COLO668 (cell line): ENCODE measurements around the gene CCDC47.
"Not testable (repeated sequence)": the region's sequence is repeated elsewhere in the genome, so short reads cannot be mapped to it uniquely, and the experiment has no call there.

Experiments
- DNase-seq: peaks from one replicate; lab custom pipeline; 2025; ENCODE audit not compliant: unreplicated experiment; lab: John Stamatoyannopoulos, UW

CCDC47 gene

GRCh38 chr17:63740464-63741142, 32.8 kb downstream of the CCDC47 start:
- DNase-seq: no peak

GRCh38 chr17:63735691-63736090, 37.7 kb downstream of the CCDC47 start:
- no peak for DNase-seq

GRCh38 chr17:63722403-63722802, 51.0 kb downstream of the CCDC47 start:
- DNase-seq: no peak

GRCh38 chr17:63720194-63720593, 53.2 kb downstream of the CCDC47 start:
- not testable (repeated sequence) for DNase-seq

GRCh38 chr17:63718988-63719387, 54.4 kb downstream of the CCDC47 start:
- DNase-seq: no peak

- DNase-seq: no peak
These were observed 57.0 kb downstream of the CCDC47 start for GRCh38 chr17:63716426-63716825.

- no peak for DNase-seq
These were observed 58.7 kb downstream of the CCDC47 start for GRCh38 chr17:63714550-63715277.

- no peak for DNase-seq
These were observed 64.3 kb downstream of the CCDC47 start for GRCh38 chr17:63709110-63709509.

- DNase-seq: no peak
These were observed 66.2 kb downstream of the CCDC47 start for GRCh38 chr17:63707151-63707550.

GRCh38 chr17:63706336-63707082, 66.9 kb downstream of the CCDC47 start:
- DNase-seq: no peak

GRCh38 chr17:63705657-63706056, 67.7 kb downstream of the CCDC47 start:
- DNase-seq: no peak

GRCh38 chr17:63704836-63705235, 68.6 kb downstream of the CCDC47 start:
- DNase-seq: no peak

- DNase-seq: no peak
These were observed 69.2 kb downstream of the CCDC47 start for GRCh38 chr17:63704259-63704576.

GRCh38 chr17:63703556-63704258, 69.7 kb downstream of the CCDC47 start:
- no peak for DNase-seq

GRCh38 chr17:63703029-63703428, 70.4 kb downstream of the CCDC47 start:
- DNase-seq: no peak

- no peak for DNase-seq
These were observed 70.7 kb downstream of the CCDC47 start for GRCh38 chr17:63702721-63703015.

GRCh38 chr17:63701868-63702720, 71.3 kb downstream of the CCDC47 start:
- DNase-seq: no peak

GRCh38 chr17:63701456-63701820, 72.0 kb downstream of the CCDC47 start:
- no peak for DNase-seq

GRCh38 chr17:63700528-63701455, 72.6 kb downstream of the CCDC47 start:
- DNase-seq: peak; percentile 14
